HG03558 (cell line): ENCODE results near the gene TYMS.

ENCODE experiments used
- ATAC-seq: cut with Tn5 transposase; IDR thresholded peaks from one replicate; pipeline ENCODE4 v1.9.1; 2021; ENCODE audit warnings: moderate number of reproducible peaks; ENCODE audit not compliant: unreplicated experiment; ENCODE audit errors: extremely low read depth

Gene TYMS

GRCh38 chr18:644395-645004, 13.0 kb upstream of the TYMS start:
- ATAC-seq: no peak

DNA sequence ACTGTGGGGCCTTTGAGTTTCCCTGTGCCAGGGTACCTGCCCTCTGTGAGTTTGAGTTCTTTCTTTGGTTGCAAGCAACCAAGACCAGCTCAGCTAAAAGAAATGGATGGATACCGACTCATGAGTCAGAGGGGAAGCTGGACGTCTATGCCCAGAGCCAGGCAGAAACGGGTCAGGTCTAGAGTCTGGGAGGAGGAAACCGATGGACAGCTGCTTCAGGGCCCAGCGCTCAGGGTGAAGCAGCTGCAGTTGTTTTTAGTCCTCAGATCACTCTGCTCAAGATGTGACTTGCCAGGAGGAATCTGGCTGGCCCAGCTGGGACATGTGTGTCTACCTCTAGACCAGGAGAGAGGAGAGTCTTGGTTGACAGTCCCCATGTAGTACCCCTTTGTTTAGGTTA, 10.1 kb upstream of the TYMS start:
- no peak for ATAC-seq

DNA sequence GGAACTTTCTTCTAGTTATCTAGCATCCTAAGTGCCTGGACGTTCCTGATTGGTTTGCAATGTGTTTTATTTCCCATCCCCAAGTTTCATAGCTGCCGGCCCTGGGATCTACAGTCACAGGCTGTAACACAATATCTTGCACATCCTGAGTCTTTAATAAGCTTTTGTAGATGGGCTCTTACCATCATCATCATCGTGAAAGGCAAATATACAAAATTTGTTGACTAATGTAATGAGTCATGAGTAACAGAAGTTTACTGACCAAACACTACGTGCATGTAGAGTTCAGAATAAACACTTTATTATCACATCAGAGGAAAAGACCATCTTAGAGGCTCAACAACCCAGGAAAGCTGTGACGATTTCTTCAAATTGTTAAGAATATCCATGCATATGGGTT, 8.1 kb upstream of the TYMS start:
- ATAC-seq: no peak

DNA sequence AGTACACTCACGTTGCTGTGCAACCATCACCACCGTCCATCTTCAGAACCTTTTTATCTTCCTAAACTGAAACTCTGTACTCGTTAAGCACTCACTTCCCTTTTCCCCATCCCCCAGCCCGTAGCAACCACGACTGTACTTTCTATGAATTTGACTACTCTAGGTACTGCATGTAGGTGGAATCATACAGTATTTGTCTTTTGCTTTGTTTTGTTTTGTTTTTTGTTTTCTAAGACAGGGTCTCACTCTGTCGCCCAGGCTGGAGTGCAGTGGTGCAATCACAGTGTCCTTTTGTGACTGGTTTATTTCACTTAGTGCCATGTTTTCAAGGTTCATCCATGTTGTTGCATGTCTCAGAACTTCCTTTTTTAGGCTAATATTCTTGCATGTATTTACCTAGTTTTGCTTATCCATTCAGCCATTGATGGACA, 7.0 kb upstream of the TYMS start:
- ATAC-seq: peak; percentile 93

GRCh38 chr18:652131-652530, 5.3 kb upstream of the TYMS start:
- ATAC-seq: no peak

- ATAC-seq: no peak
Measured at GRCh38 chr18:653512-653911, 3.9 kb upstream of the TYMS start.

DNA sequence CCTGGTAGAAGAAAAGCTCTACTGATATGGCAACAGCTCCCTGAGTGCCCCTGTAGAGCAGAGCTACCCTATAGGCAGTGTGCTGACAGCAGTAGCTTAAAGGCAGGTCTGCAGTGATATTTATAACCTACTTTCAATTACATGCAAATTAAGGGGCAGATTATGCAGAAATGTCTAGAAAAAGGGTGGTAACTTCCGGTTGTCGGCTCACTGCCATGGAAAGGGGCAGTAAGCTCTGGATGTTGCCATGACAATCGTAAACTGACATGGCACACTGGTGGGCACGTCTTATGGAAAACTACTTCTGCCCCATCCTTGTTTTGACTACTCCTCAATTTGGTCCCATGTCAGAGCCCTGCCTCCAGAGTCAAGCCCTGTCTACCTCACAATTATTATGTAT, 2.9 kb upstream of the TYMS start:
- ATAC-seq: no peak

GRCh38 chr18:655445-655844, 2.0 kb upstream of the TYMS start:
- ATAC-seq: no peak

DNA sequence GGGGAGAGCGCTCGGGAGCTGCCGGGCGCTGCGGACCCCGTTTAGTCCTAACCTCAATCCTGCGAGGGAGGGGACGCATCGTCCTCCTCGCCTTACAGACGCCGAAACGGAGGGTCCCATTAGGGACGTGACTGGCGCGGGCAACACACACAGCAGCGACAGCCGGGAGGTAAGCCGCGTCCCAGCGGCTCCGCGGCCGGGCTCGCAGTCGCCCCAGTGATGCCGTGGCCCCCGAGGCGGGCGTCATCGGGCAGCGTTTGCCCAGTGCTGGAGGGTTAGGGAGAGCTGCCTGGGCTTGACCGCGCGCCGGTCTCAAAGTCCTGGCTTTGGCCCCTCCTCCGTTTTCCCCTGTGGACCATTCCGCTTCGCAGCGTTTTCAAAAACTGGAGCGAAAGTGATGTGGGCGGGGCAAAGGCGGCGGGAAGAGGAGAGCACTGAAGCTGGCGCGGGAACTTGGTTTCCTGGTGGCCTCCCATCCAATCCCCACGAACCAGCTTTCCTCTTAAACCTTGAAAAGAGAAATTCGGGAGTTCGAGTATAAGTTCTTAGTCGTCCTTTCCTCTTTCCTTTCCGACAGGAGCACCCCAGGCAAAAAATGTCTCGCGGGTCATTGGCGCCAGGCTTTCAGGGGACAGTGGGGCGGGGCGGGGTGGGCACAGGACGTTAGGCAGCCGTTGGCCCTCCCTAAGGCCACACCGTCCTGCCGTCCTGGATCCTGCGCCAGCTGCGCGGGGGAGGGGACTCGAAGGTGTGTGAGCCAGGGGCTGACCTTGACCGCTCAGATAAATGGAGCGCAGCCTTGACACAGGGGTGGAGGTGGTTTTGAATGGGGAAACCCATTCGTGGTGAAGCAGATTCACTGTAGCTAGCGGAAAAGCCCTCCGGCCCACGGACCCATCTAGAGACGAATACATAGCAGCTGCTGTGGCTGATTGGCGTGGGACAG, 821 bp downstream of the TYMS start:
- ATAC-seq: peak; percentile 47

- ATAC-seq: no peak
Measured at GRCh38 chr18:658947-659533, 1.6 kb downstream of the TYMS start.

DNA sequence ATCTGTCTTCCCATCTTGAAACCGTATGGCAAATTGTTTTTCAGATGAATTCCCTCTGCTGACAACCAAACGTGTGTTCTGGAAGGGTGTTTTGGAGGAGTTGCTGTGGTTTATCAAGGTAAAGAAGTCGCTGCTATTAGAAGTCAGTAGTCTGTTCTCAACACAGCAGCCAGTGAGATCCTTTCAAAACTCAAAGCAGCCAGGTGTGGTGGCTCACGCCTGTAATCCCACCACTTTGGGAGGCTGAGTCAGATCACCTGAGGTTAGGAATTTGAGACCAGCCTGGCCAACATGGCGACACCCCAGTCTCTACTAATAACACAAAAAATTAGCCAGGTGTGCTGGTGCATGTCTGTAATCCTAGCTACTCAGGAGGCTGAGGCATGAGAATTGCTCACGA, 2.1 kb downstream of the TYMS start:
- no peak for ATAC-seq

- no peak for ATAC-seq
Measured at GRCh38 chr18:662197-662596, 4.7 kb downstream of the TYMS start.

GRCh38 chr18:666177-666576, 8.7 kb downstream of the TYMS start:
- no peak for ATAC-seq

- no peak for ATAC-seq
Measured at GRCh38 chr18:666628-667027, 9.2 kb downstream of the TYMS start.

- ATAC-seq: no peak
Measured at GRCh38 chr18:668260-668659, 10.8 kb downstream of the TYMS start.

DNA sequence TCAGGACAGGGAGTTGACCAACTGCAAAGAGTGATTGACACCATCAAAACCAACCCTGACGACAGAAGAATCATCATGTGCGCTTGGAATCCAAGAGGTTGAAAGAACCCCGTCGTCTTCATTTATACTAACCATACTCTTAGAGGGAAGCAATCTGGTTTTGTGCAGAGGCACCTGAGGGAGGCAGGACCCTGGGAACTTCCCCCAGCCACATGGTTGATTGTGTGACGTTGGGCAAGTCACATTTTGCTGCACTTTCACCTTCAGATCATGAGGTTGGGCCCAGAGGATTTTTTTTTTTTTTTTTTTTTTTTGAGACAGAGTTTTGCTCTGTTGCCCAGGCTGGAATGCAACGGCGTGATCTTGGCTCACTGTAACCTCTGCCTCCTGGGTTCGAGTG, 11.6 kb downstream of the TYMS start:
- ATAC-seq: no peak

DNA sequence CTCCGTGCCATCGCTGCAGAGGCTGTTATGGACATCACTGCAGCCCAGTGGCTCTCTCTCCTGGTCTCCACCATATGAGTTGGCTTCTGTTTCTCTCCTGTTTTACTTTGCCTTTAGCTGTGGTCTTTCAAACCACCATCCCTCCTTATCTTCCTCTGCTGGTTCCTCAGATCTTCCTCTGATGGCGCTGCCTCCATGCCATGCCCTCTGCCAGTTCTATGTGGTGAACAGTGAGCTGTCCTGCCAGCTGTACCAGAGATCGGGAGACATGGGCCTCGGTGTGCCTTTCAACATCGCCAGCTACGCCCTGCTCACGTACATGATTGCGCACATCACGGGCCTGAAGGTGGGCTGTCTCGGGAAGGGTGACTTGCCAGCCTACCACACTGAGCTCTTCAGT, 13.1 kb downstream of the TYMS start:
- ATAC-seq: no peak

DNA sequence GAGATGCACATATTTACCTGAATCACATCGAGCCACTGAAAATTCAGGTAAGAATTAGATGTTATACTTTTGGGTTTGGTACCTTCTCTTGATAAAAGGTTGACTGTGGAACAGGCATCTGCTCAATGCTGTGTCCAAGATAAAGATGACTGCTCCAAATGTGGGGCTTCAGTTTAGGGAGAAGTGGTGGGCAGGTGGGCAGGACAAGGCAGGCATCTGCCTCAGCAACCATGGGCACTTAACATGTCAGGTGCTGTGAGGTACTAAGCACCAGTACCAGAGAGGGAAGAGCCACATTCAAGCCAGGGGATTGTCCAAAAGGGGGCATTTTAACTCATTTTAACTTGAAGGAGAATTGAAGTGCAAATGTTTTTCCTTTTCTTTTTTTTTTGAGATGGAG, 14.0 kb downstream of the TYMS start:
- no peak for ATAC-seq

DNA sequence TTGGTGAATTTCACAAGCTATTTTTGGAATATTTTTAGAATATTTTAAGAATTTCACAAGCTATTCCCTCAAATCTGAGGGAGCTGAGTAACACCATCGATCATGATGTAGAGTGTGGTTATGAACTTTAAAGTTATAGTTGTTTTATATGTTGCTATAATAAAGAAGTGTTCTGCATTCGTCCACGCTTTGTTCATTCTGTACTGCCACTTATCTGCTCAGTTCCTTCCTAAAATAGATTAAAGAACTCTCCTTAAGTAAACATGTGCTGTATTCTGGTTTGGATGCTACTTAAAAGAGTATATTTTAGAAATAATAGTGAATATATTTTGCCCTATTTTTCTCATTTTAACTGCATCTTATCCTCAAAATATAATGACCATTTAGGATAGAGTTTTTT, 15.9 kb downstream of the TYMS start:
- ATAC-seq: no peak

GRCh38 chr18:673769-674168, 16.3 kb downstream of the TYMS start:
- no peak for ATAC-seq

DNA sequence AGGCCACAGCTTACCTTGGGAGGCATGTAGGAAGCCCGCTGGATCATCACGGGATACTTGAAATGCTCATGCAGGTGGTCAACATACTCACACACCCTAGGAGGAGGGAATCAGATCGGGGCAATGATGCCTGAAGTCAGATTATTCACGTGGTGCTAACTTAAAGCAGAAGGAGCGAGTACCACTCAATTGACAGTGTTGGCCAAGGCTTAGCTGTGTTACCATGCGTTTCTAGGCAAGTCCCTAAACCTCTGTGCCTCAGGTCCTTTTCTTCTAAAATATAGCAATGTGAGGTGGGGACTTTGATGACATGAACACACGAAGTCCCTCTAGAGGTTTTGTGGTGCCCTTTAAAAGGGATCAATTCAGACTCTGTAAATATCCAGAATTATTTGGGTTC, 17.9 kb downstream of the TYMS start:
- no peak for ATAC-seq
